ENCODE data around the gene CPAMD8. TPM values are rescaled to one million over a fixed set of nuclear protein-coding genes. Genes with fewer than 3 reads are reported as not detected.

Gene CPAMD8
- total RNA-seq, 1 experiment from 2014 or later = 1.3 TPM

- DNase-seq (ENCODE audit: unreplicated experiment) = no peak
- H3K9me3 Mint-ChIP-seq (ENCODE audit: unreplicated experiment) = no peaks in the 10 kb centered on the region
- H3K27me3 Mint-ChIP-seq (ENCODE audit: insufficient read depth, unreplicated experiment) = no peaks in the 10 kb centered on the region
- ChIA-PET CTCF (interaction anchor here (0.6 to 2.2 kb wide), 6 partner anchors 11 to 214 kb away, joined by 3 to 13 read pairs (median 4); partner anchors contain the start of gene OCEL1), POLR2A (interaction anchor here (0.6 to 1.1 kb wide), 2 partner anchors 211 to 236 kb away, joined by 3 to 6 read pairs; partner anchors contain the start of gene MRPL34)
- intact Hi-C loops (cut with micrococcal nuclease) = loop anchor here (10.0 kb wide), 1 partner anchor 396 kb away; the partner anchor contains the start of gene NXNL1
- H3K4me3 Mint-ChIP-seq (ENCODE audit: unreplicated experiment) = no peak overlapping the region
- no TSS peak for BruUV-seq (replicated peaks)
- peaks cover 10% of the 10 kb centered on the region for H3K36me3 Mint-ChIP-seq (ENCODE audit: insufficient read depth, unreplicated experiment)
- no peak overlapping the region for H3K27ac Mint-ChIP-seq (ENCODE audit: low read depth, unreplicated experiment)
- H3K4me1 Mint-ChIP-seq (ENCODE audit: insufficient read depth, unreplicated experiment) = peaks cover 10% of the 10 kb centered on the region
- TF ChIP-seq, protein P1, sequence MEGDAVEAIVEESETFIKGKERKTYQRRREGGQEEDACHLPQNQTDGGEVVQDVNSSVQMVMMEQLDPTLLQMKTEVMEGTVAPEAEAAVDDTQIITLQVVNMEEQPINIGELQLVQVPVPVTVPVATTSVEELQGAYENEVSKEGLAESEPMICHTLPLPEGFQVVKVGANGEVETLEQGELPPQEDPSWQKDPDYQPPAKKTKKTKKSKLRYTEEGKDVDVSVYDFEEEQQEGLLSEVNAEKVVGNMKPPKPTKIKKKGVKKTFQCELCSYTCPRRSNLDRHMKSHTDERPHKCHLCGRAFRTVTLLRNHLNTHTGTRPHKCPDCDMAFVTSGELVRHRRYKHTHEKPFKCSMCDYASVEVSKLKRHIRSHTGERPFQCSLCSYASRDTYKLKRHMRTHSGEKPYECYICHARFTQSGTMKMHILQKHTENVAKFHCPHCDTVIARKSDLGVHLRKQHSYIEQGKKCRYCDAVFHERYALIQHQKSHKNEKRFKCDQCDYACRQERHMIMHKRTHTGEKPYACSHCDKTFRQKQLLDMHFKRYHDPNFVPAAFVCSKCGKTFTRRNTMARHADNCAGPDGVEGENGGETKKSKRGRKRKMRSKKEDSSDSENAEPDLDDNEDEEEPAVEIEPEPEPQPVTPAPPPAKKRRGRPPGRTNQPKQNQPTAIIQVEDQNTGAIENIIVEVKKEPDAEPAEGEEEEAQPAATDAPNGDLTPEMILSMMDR (IDR thresholded peaks at IDR 0.05; ENCODE audit: unreplicated experiment) = no peak
Observed at GRCh38 chr19:17069193-17069592, 42.6 kb upstream of the CPAMD8 start.

DNA sequence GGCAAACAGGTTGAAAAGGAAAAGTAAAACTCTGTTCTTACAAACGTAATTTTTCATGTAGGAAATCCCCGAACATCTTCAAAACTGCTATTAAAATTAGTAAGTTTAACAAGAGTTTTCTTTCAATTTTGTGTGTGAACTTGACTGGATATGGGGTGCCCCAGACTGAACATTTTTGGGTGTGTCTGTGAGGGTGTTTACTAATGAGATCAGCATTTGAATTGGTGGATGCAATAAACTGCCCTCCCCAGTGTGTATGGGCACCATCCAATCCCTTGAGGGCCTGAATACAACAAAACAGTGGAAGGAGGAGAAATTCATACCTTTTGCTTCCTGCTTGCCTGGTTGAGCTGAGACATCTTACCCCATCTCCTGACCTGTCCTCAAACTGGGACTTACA, 36.8 kb upstream of the CPAMD8 start:
- ChIA-PET POLR2A (interaction anchor here (1.4 kb wide), 1 partner anchor 11 kb away, joined by 4 read pairs; the partner anchor contains the start of gene HAUS8), CTCF (no interaction called here)
- TF ChIP-seq, protein P1 (IDR thresholded peaks at IDR 0.05; ENCODE audit: unreplicated experiment) = no peak
- BruUV-seq (replicated peaks) = no TSS peak
- peaks cover 6% of the 10 kb centered on the region for H3K4me1 Mint-ChIP-seq (ENCODE audit: insufficient read depth, unreplicated experiment)
- no peak overlapping the region for H3K27ac Mint-ChIP-seq (ENCODE audit: low read depth, unreplicated experiment)
- no peaks in the 10 kb centered on the region for H3K9me3 Mint-ChIP-seq (ENCODE audit: unreplicated experiment)
- H3K4me3 Mint-ChIP-seq (ENCODE audit: unreplicated experiment) = no peak overlapping the region
- intact Hi-C loops (cut with micrococcal nuclease) = loop anchor here (10.0 kb wide), 1 partner anchor 401 kb away; the partner anchor contains the start of gene NXNL1
- no peak for DNase-seq (ENCODE audit: unreplicated experiment)
- peaks cover 17% of the 10 kb centered on the region for H3K36me3 Mint-ChIP-seq (ENCODE audit: insufficient read depth, unreplicated experiment)
- H3K27me3 Mint-ChIP-seq (ENCODE audit: insufficient read depth, unreplicated experiment) = no peaks in the 10 kb centered on the region

GRCh38 chr19:17061691-17062090, 35.1 kb upstream of the CPAMD8 start:
- no peaks in the 10 kb centered on the region for H3K9me3 Mint-ChIP-seq (ENCODE audit: unreplicated experiment)
- H3K36me3 Mint-ChIP-seq (ENCODE audit: insufficient read depth, unreplicated experiment) = peaks cover 16% of the 10 kb centered on the region
- H3K27ac Mint-ChIP-seq (ENCODE audit: low read depth, unreplicated experiment) = no peak overlapping the region
- intact Hi-C loops (cut with micrococcal nuclease) = loop anchor here (10.0 kb wide), 1 partner anchor 403 kb away; the partner anchor contains the start of gene NXNL1
- BruUV-seq (replicated peaks) = no TSS peak
- no peaks in the 10 kb centered on the region for H3K27me3 Mint-ChIP-seq (ENCODE audit: insufficient read depth, unreplicated experiment)
- ChIA-PET CTCF (interaction anchor here (0.7 to 0.8 kb wide), 2 partner anchors 9 to 290 kb away, joined by 5 to 7 read pairs; no protein-coding TSS in a partner anchor), POLR2A (no interaction called here)
- peaks cover 6% of the 10 kb centered on the region for H3K4me1 Mint-ChIP-seq (ENCODE audit: insufficient read depth, unreplicated experiment)
- TF ChIP-seq, protein P1 (IDR thresholded peaks at IDR 0.05; ENCODE audit: unreplicated experiment) = no peak
- no peak for DNase-seq (ENCODE audit: unreplicated experiment)
- no peak overlapping the region for H3K4me3 Mint-ChIP-seq (ENCODE audit: unreplicated experiment)

DNA sequence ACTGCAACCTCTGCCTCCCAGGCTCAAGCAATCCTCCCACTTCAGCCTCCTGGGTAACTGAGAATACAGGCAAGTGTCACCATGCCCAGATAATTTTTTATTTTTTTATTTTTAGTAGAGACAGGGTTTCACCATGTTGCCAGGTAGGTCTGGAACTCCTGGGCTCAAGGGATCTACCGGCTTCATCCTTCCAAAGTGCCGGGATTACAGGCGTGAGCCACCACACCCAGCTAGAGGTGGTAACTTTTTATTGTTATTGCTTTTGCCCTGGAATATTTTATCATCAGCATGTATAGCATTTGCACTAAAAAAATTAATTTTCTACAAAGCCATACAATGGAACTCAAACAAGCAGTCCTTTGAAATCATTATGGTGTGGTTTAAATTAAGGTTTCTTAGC, 34.6 kb upstream of the CPAMD8 start:
- Mint-ChIP-seq H3K27me3 (ENCODE audit: insufficient read depth, unreplicated experiment) (no peaks in the 10 kb centered on the region), H3K4me3 (ENCODE audit: unreplicated experiment) (no peak overlapping the region), H3K27ac (ENCODE audit: low read depth, unreplicated experiment) (no peak overlapping the region), H3K9me3 (ENCODE audit: unreplicated experiment) (no peaks in the 10 kb centered on the region), H3K4me1 (ENCODE audit: insufficient read depth, unreplicated experiment) (peaks cover 6% of the 10 kb centered on the region), H3K36me3 (ENCODE audit: insufficient read depth, unreplicated experiment) (peaks cover 14% of the 10 kb centered on the region)
- POLR2A ChIA-PET = no interaction called here
- intact Hi-C loops (cut with micrococcal nuclease) = loop anchor here (10.0 kb wide), 1 partner anchor 404 kb away; the partner anchor contains the start of gene NXNL1
- TF ChIP-seq, protein P1 (IDR thresholded peaks at IDR 0.05; ENCODE audit: unreplicated experiment) = no peak
- no peak for DNase-seq (ENCODE audit: unreplicated experiment)
- BruUV-seq (replicated peaks) = no TSS peak
- CTCF ChIA-PET = interaction anchor here (0.7 kb wide), 1 partner anchor 290 kb away, joined by 5 read pairs; no protein-coding TSS in a partner anchor
